ENCODE measurements around the gene EVX1.
A peak's percentile ranks its signal among the peaks of the same experiment; 100 is the strongest.

Gene EVX1

DNA sequence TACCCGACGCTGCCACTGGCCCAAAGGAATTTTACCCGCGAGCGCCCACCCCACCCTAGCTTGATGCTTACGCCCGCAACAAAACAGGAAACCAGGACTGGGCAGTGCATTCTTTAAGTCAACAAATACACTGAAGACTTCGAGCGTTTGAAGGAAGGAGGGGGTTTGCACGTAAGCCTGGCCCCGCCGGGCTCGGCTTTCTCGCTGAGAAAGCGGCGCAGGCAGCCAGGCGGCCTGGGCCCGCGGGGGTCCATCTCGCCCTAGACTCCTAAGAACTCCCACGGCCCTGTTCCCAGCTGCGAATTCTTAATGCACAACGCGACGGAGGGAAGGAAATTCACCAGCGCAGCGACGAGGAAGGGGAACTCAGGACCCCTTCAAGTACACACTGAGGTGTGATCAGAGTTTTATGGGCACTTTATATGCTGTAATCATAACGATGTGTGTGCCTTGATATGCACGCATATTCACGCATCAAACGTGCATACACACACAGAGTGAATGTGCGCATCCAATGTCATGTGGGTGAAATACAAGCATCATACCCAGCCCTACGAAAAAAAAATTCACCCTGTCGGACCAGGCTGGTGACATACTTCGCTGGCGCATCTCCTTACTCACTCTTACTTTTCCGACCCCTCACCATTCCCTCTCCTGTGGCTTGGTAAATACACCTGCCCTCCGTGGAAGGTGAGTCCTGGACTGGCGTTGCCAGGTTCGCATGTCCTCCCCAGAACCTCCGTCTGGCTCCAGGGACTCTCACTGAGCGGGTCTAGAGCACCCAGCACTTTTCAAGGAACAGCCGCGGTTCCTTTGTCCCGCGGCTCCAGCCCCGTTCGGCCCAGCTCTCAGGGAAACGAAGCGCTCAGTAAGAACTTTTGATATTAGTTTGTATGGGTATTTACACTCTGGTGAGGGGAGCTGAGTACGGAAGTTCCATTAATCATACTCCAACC lies 37.0 kb upstream of the EVX1 start:
- DNase-seq = peak; percentile 69

DNA sequence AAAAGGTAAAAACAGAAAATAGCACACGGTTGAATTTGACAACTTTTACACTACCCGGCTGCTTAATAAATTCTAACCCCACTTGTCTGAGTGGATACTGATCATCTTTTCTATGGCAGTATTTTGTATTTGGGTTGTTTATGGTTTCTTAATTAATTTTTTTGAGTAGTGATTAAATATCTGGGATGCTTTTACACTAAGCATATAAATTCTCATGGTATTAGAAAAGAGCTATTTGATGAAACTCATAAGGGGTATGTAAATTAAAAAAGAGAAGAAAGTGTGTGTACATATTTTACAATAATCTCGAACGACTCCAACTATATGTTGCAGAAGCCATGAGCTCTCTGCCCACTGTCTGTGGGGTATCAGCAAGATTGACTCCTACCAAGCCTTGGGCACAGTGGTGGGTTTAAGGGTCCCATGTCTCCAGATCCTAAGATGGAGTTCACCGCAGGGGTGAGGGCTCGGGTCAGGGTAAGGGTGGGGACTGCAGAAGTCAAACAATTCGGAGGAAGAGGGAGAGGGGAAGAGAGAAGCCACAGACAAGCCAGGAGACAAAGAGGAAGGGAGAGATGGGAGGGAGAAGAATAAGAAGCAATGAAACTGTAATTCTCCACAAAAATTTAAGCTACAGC lies 35.1 kb upstream of the EVX1 start:
- no peak for DNase-seq

DNA sequence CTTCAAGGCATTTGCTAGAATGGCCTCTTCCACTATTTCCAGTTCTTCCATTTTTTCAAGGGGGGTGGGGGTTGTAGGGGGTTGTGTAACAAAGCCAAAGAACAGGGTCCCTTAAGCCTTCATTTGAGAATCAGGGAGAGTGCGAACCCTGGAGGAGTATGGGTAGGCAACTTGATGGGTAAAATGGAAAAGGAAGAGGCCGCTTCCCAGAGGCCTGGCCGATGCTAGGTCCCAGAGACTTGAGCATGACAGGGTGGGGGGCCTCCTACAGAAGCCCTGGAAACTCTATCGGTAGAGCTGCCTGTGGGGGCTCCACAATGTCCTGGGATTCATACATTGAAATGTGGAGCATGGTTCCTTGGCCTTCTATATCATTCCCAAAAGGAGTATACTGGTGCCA lies 33.6 kb upstream of the EVX1 start:
- DNase-seq = no peak

DNA sequence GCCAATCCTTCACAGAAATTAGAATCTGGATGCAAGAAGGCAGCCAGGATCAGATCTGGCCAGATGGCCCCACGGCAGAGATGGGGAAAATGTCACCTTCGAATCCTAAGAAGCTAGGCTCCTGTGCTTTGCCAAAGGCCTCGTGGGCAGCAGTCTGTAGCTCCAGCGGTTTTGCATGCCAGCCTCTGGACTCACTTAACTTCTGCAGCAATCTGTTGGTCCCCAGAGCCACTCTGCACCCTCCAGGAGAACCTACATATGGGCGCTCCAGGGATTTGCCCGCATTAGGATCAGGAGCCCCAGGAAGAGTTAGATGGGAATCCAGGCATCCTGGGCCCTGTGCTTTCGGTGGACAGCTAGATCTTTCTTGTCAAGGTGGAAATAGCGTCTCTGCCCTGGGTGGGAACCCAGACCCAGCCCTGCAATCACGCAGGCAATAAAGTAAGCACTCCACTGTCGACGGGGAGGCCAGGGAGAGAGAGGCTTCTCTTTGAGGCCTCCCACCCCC lies 32.6 kb upstream of the EVX1 start:
- DNase-seq = no peak

DNA sequence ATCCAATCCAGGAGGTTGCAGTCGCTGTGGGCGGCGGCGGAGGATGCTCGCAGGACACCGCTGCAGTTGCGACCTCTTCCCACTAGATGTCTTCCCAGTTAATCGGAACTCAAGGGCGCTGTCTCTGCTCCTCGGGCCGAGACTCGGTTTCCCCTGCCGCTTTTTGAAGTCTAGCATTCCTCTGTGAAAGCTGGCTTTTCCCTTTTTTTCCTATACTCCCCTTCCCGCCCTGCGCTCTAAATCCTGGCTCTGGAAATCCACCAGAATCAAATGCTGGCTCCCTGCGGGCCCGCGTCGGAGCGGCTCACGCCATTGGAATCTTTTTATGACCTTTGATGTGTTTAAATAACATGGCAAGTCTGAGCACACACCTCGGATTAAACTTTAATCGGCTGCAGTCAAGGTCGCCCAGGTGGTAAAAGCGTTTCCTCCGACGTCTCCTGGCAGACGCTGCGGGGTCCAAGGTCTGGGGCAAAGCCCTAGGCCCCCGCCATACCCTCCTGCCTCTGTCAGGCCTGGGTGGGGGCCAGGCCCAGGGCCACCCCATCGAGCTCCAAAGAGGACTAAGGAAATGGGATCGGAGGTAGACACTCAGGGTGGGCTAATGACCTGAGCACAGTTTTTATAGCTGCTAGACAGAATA lies 32.0 kb upstream of the EVX1 start:
- DNase-seq = peak; percentile 81

DNA sequence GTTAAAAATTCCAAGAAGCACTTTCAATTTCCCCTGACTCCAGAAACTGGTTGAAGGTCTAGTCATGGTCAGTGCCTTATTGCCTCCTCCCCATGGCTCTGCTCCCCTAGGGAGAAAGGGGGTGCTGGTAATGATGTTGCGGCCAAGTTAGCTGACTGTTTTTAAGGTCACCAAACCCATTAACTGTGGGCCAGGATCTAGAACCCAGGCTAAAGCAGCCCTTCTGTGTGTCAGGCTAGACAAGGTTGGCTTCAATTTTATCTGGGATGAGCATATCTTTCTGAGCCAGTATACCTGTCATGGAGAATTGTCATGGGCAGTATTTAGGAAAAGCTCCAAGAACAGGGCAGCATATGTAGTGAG lies 31.5 kb upstream of the EVX1 start:
- DNase-seq = peak; percentile 49

DNA sequence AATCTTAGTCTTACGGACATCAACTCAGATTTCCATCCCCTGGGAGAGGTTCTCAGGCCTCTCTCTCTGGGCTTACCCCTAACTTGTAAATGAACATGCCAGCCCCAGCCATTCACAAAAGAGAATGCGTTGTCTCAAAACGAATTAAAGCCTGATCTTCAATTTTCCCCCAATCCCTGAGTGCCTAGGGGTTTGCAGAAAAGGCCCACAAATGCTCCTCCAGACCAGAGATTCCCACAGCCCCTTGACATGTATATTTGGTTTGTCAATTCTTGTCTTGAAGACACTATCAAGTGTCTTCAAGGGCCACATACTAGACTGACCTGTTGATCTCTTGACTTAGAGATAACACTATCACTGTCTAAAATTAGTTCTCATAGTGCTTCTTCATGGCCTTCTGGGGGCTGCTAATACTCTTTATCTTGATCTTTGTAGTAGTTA lies 30.8 kb upstream of the EVX1 start:
- peak; percentile 67 for DNase-seq

DNA sequence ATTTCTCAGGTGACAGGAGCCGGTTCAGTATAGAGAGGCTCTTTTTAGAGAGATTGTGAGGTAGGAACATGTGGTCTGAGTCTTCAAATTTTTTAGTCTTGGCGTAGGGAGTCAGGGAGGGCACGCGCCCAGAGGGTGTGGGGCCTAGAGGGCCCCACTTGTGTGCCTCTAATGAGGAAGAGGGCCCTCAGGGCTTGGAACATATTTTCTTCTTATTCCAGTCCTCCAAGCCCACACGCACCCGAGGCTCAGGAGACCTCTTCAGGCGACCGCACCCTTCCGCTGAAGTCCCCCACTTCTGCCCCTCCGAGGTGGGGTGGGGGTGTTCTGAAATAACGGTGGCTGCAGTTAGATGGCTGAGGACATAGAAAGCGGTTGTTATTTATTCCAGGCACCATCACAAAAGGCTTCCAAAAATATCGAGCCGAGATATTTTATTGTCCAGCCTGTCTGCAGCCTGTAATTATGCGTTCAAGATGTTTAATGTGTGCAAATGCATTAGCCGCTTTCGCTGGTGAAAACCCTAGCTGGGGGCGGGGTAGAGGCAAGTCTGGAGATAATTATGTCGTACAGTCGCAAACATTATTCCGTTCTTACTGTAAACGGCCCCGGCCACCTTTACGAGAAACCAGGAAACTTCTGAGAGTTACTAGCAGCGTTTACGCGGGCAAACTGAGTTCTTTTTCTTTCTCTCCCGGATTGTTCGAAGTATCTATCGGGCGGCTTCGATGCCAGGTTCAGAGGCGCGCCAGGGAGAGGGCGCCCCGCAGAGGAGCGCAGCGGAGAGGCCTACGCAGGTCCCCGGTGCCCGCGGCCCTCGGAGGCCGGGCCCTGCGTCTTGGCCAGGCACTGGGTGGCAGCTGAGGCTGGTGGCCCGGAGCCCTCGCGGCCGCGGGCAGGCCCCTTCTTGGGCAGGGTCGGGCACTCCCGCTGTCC lies 29.8 kb upstream of the EVX1 start:
- peak; percentile 68 for DNase-seq

DNA sequence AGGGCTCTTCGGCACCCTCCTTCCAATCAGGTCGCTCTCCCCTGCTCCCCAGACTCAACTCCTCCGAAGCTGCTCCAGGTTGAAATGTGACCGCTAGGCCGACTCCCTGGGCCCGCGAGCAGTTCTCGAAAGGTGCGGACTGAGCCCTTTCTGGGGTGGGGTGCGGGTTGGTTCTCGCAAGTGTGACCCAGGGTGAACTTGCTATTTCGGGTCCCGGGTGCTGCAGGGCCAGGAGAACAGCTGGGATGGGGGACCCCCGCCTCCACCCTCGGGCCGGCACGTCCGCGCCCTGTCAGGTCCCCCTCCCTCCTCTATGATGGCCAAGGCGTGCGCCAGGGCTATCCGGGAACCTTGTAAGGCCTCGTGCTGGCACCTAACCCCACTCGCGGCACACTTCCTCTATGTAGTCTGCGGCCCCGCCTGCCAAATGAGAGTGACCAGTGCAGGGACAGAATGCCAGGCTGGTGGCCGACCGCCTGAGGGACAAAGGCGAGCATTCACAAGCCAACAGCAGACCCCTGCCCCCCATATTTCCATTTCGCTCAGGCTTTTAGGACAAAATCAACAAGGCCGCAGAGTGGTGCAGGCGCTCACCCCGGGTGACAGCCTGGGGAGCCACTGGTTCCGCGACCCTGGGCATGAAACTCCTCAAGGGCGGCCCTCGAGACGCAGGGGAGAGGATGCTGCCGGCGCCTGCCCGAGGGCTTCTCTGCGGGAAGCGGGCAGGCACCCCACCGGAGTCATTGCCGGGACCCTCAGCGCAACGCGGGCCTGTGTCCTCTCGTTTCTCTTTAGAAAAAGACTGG lies 29.0 kb upstream of the EVX1 start:
- no peak for DNase-seq

DNA sequence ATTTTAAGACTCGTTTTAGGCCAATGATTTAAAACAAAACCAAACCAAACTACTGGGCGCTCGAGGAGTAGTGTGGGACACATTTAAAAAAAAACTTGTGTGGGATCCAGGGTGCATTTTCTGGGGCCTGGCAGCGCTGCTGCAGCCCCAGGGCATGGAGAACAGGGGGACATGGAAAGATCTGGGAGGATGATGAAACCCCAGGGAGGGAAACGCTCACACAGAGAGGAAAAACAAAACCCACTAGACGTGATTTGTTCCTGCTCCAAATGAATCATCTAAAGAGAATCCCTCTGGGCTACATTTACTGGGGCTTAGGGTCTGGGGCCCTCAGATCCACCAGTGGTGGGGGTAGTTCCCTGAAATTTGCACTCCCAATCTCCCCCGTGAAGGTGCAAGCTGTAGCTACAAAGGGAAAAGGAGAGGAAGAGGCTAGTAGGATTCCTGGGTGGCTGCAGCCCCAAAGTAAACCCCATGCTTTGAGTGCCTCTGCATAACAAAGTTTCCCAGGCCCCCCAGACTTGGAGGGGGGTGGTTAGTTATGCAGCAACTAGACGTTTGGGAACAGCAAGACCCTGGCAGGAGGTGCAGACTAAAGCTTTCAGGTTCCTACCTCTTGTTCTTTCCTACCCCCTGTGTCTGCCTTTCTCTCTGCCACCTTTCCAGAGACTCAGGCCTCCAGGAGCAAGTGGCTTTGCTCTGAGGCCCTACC lies 28.2 kb upstream of the EVX1 start:
- no peak for DNase-seq

DNA sequence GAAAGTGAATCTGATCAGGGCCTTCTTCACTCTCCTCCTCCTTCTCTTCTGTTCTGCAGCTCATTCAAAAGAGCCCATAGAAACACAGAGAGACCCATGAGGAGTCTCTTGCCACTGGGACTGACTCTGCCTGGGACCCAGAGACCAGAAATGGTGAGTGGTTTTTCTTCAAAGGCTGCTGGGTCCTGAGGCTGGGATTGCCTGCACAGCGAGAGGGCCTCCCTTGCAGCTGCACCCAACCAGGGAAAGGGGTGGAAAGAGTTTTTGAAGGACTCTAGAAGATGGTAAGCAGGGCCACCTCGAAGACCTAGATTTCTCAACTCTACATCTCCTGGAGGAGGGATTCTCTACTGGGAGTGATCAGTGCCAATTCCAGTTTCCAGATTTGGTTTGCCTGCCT lies 27.2 kb upstream of the EVX1 start:
- no peak for DNase-seq

DNA sequence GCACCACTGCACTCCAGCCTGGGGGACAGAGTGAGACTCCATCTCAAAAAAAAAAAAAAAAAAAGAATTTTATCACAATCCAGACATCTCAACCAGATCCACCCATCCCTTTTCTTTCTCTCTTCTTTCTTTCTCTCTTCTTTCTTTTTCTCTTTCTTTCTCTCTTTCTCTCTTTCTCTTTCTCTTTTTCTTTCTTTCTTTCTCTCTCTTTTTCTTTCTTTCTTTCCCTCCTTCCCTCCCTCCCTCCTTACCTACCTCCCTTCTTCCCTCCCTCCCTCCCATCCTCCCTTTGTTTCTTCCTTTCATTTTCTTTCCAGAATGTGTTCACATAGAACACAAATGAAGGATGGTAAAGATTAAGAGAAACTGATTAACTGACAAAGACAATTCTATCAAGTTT lies 24.7 kb upstream of the EVX1 start:
- no peak for DNase-seq

DNA sequence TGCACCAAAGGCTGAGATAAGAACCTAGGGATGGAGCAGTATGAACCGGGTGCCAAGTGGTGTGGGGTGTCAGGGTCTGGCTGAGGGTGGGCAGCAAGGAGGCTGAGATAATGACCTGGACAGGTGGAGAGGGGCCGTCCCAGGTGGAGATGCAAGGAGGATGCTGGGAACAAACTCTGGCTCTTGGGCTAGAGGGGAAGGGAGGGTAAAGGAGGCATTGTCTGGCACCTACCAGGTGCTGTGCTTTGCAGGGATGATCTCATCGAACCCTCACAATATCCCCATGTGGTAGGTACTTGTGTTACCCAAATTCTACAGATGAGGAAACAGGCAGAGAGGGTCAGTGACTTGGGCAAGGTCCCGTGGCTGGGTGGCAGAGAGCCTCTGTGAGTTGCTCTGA lies 22.8 kb upstream of the EVX1 start:
- no peak for DNase-seq

DNA sequence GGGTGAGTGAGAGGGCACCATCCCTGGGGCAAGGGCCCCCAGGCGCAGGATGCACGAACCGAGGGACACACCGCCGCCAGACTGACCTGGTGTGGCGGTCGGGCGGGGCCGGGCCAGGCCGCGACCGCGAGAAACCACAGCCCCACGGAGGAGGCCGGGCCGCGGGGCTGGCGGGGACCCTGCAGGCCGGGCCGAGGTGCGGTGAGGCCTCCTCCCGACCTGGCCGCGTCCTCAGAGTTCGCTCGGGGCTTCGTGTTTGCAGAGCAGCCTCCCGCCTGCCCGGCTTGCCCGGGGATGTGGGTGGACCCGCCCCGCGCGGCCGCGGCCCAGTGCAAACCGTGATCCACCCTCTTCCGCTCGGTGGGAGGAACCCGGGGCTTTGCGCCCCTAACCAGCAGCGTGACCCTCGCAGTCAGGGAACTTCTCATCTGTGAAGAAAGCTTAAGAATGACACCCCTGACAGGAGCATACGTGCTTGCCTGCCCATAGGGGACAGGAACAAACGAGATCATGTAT lies 22.1 kb upstream of the EVX1 start:
- peak; percentile 54 for DNase-seq

DNA sequence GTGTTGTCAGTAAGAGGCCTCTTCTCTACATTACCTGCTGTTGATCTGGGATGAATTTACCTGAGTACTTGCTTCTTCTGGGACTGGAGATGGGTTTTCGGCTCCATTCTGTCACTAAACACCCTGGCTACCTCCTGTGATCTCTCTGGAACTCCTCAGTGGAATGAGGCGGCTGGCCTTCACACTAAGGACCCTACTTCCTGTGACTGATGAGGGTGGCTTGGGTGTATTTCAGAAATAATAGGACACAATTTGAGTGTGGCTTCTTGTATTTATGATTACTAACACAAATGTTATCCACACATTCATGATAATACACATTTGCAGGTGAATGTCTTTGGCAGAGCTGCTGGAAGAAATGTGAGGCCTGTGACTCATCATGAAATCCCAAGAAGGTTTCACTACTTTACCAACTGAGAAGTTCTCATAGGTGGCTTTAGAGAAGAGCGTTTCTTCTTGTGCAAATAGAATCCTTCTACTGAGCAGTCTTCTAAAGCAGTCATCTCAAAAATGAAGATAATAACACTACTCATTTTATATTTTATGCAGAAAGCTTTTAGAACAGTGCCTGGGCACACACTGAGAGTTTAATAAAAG lies 21.3 kb upstream of the EVX1 start:
- DNase-seq = no peak

DNA sequence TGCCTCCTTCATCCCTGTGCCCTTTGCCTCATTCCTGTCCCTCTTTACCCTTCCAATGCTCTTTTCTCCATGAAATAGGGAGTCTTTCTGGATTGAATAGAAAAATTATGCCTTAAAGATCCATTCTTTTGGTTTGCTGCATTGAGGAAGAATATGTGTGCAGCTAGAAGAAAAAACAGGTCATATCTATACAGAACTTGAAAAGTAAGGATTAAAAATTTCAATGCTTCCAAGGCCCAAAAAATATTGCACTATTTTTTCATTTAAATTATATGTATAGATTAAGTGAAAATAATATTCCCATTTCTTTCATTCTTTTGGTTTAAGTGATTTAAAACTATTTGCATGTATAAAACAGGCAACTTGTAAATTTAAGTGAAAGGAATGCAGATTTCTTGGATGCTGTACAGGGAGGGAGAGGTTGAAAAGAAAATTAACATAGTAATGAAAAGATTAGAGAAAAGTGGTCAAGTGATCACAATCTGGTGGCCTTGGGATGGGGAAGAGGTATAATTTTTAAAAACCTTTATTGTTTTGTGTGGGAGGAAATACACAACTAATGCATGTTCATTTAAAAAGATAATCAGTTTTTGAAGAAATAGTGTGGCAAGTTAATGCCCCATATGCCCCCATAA lies 18.5 kb upstream of the EVX1 start:
- no peak for DNase-seq

DNA sequence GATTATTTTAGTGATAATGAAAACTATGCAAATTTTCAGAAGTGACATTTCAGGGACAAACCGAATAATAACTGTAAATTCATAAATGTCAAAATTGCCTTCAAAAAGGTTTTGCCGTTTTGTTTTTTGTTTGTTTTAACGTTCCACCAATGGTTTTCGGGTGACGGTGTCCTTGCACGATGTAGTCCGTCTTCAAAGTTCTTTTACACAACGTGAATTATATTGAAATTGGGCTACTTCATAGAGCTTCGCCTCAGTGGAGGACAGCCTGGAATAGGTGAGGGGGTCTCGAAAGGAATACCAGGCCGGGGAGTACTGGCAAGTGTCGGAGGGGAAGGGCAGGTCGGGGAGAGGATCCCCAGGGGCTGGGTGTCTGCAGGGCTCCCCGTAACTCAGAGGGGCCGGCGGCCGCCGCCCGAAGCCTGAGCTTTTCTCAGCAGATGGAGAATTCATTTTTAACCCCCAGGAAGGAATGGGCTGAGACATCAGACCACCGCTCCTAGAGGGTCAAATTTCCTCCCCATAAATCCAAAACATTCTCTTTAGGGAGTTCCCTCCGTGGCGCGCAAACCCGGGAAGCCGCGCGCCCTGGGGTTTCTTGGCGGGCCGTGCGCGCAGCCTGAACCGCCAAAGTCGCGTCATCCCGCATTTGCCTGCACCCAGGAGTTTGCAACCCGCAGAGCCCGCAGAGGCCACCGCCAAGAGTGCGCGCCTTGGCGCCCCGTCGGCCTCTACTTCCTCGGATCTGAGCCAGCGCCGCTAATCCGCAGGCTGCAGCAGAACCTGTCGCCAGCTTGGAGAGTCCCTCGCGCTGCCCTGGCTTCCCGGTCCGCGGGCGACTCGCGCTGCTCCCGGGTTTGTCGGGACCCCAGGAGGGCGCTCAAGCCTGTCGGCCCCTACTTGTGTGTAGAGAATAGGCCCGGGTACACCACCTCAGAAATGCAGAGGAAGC lies 17.3 kb upstream of the EVX1 start:
- DNase-seq = peak; percentile 70

DNA sequence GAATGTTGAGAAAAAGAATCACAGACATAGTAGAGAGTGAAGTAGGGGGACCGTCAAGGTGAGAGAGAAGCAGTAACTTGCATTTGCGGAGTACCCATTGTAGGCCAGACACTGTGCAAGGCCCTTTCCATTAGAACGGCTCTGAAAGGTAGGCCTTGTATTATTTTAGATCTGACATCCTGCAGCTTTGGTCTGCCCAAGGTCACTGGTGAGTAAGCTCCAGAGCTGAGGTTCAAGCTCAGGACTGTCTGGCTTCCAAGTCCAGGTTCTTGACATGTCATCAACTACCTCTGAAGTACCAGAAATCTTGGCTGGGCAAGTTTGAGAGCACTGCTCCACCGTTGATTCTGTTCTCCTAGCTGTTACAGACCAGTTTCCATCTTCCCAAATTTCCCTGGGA lies 13.2 kb upstream of the EVX1 start:
- no peak for DNase-seq
